GF-D8 (cell line): ENCODE results near the gene PAEP.

Source experiments
- DNase-seq: peaks from one replicate; lab custom pipeline; 2025; lab: John Stamatoyannopoulos, UW

Gene PAEP

GRCh38 chr9:135601988-135602387 lies 40.4 kb downstream of the PAEP start:
- DNase-seq: no peak

- no peak for DNase-seq
Measured at GRCh38 chr9:135602789-135603481, 41.4 kb downstream of the PAEP start.

- no peak for DNase-seq
Measured at GRCh38 chr9:135604437-135605237, 43.1 kb downstream of the PAEP start.

- no peak for DNase-seq
Measured at GRCh38 chr9:135605238-135605781, 43.8 kb downstream of the PAEP start.

- no peak for DNase-seq
Measured at GRCh38 chr9:135606885-135607259, 45.3 kb downstream of the PAEP start.

GRCh38 chr9:135607401-135608293 lies 46.1 kb downstream of the PAEP start:
- DNase-seq: no peak

- DNase-seq: no peak
Measured at GRCh38 chr9:135608294-135608998, 46.9 kb downstream of the PAEP start.

GRCh38 chr9:135608999-135609317 lies 47.4 kb downstream of the PAEP start:
- DNase-seq: no peak

GRCh38 chr9:135609366-135609955 lies 47.9 kb downstream of the PAEP start:
- DNase-seq: no peak

GRCh38 chr9:135610290-135611141 lies 49.0 kb downstream of the PAEP start:
- DNase-seq: no peak

- DNase-seq: no peak
Measured at GRCh38 chr9:135611142-135611874, 49.8 kb downstream of the PAEP start.

GRCh38 chr9:135611875-135612209 lies 50.3 kb downstream of the PAEP start:
- no peak for DNase-seq

GRCh38 chr9:135612437-135612836 lies 50.9 kb downstream of the PAEP start:
- no peak for DNase-seq

GRCh38 chr9:135612981-135613910 lies 51.7 kb downstream of the PAEP start:
- no peak for DNase-seq

GRCh38 chr9:135613946-135614805 lies 52.6 kb downstream of the PAEP start:
- no peak for DNase-seq

GRCh38 chr9:135614821-135615665 lies 53.5 kb downstream of the PAEP start:
- DNase-seq: no peak
